Fibroblast of villous mesenchyme (primary cell): ENCODE data around the gene HMG20A. TPM values are rescaled to one million over a fixed set of nuclear protein-coding genes. Genes with fewer than 3 reads are reported as not detected.
A peak's percentile ranks its signal among the peaks of the same experiment; 100 is the strongest.

Experiments used
- DNase-seq: peaks from one replicate; pipeline ENCODE4 v3.0.0-alpha.2; 2010; ENCODE audit warnings: low read depth
- H3K4me3 ChIP-seq: 2 replicates; pipeline ENCODE4 v1.5.1; 2011; ENCODE audit warnings: low read depth, mild to moderate bottlenecking, low read length
- total RNA-seq: library from RNA; depleted of rRNA; stranded (reverse); fragments of >200 nt; gene quantifications from 2 replicates; pipeline ENCODE4 v1.2.3, GENCODE V29; 2012
- TF ChIP-seq, protein P1 (sequence below): IDR thresholded peaks from 2 replicates; pipeline ENCODE4 v1.5.1; 2012; ENCODE audit warnings: low read depth, mild to moderate bottlenecking, low read length; ENCODE audit not compliant: insufficient read depth

HMG20A gene
- total RNA-seq, 1 donor: 36.7 TPM

DNA sequence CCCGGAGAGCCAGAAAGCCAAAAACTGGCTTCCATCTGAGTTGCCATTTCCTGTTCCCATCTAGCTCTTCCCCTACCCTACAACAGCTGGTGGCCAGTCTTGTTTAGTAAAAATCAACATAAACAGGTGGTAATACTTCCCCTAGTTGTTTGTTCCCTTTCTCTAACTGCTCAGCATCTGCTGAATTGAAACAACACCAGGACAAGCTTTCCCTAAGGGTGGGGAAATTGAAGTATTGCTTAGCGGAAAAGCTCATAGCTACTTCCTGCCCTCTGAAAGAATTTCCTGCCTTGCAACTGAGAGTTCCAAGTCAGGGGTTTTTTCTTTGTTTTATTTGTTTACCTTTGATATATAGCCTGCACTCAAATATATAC is 66.8 kb downstream of the HMG20A start:
- no peak for DNase-seq
- TF ChIP-seq, protein P1, sequence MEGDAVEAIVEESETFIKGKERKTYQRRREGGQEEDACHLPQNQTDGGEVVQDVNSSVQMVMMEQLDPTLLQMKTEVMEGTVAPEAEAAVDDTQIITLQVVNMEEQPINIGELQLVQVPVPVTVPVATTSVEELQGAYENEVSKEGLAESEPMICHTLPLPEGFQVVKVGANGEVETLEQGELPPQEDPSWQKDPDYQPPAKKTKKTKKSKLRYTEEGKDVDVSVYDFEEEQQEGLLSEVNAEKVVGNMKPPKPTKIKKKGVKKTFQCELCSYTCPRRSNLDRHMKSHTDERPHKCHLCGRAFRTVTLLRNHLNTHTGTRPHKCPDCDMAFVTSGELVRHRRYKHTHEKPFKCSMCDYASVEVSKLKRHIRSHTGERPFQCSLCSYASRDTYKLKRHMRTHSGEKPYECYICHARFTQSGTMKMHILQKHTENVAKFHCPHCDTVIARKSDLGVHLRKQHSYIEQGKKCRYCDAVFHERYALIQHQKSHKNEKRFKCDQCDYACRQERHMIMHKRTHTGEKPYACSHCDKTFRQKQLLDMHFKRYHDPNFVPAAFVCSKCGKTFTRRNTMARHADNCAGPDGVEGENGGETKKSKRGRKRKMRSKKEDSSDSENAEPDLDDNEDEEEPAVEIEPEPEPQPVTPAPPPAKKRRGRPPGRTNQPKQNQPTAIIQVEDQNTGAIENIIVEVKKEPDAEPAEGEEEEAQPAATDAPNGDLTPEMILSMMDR: no peak

DNA sequence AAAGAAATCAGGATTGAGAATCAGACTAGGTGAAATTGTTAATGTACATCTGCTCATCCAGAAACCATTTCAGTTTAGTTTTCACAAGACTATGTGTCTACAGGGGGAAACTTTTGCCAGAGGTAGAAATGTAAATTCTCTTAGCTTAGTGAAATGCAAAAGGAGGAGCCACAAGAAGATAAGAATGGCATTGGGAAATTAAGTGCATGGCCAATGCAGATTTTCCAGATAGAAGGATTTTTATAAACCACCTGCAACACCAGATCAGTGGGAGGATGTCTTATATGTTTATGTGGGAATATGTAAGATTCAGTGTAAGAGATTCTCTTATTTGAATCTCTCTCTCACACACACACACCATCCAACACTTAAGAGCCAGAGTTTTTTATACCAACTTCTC is 67.2 kb downstream of the HMG20A start:
- H3K4me3 ChIP-seq: no peak overlapping the region
- TF ChIP-seq, protein P1: no peak
- DNase-seq: no peak

More for the DNA sequence above, 66.8 kb downstream of the HMG20A start:
- H3K4me3 ChIP-seq: no peak overlapping the region

DNA sequence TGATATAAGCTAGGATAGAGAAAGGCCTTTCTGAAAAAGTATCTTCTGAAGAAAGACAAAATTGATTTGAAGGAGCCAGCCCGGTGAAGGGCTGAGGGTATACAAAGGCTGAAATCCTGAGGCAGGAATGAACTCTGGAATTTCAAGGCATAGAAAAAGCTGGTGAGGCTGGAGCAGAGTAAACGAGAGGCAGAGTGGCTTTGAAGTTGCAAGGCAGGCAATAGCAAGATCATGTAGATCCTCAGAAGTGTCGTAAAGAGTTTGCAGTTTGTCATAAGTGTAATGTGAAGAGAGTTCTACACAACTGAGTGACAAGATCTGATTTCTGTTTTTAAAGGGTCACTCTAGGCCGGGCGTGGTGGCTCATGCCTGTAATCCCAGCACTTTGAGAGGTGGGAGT is 69.0 kb downstream of the HMG20A start:
- no peak overlapping the region for H3K4me3 ChIP-seq
- no peak for DNase-seq
- TF ChIP-seq, protein P1: no peak

DNA sequence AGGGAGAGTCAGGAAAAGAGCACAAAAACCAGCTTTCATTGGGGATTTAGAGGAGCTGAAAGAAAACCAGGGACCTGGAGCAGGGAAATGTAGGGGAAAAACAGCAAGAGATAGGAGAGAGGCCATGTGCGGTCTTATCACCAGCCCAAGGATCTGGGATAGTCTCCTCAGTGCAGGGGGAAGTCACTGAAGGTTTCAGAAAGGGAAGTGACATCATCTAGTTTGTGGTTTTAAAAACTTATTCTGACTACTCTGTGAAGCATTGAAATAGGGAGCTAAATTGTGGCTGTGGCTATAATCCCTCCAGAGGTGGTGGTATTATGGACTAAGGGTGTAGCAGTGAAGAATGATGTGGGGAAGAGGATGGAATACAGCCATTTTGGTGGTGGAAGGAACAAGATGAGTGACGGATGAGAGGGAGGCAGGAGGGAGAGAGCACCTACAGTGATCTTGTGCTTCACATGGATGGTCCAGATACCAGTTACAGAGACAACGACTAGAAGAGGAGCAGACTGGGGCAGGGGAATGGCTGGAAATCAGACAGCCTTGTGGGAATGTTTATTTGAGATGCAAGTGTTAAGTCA is 72.7 kb downstream of the HMG20A start:
- peak; percentile 68 for DNase-seq
- no peak overlapping the region for H3K4me3 ChIP-seq
- TF ChIP-seq, protein P1: no peak

DNA sequence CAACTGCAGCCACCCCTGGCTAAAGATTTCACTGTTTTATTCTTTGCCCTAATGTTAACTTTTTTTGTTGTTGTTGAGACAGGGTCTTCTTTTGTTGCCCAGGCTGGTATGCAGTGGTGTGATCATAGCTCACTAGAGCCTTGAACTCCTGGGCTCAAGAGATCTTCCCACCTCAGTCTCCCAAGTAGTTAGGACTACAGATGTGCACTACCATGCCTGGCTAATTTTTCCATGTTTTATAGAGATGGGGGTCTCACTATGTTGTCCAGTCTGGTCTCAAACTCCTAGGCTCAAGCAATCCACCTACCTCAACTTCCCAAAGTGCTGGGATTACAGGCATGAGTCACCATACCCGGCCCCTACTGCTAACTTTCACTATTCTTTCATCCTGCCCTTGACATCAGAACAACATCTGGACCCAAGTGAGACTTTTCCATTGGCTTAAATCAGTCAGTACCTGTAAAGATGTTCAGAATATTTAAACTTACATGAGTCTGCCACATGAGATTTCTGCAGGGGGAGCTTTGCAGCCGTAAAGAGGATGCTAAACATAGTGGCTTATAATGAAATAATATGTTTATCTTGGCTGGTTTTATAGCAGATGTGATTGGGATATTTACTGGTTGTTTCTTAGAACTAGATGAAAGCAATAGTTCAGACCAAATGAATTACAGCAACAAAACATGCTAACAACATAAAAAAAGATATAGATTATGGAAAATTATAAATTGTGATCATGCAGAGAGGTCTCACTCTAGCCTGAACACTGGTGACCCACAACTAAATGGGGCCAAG is 73.6 kb downstream of the HMG20A start:
- no peak for DNase-seq
- TF ChIP-seq, protein P1: no peak
- no peak overlapping the region for H3K4me3 ChIP-seq

DNA sequence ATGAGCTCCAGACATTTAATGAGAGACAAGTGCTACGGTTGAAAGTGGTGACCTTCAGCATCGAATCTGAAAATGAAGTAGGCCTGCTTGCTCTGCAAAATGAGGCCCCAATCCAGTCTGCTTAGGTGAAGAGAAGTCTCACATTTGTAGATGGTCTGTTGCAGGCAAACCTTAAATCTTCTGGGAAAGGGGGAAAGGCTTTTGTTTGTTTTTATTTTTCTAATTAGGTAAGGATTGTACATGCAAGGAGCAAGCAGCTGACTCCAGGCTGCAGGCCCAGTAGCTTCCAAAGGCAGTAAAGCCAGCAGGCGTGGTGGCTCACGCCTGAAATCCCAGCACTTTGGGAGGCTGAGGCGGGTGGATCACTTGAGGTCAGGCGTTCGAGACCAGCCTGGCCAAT is 74.3 kb downstream of the HMG20A start:
- DNase-seq: no peak
- TF ChIP-seq, protein P1: no peak
- no peak overlapping the region for H3K4me3 ChIP-seq
